PFSK-1 (cell line): ENCODE measurements around the gene UMOD.
A peak's percentile ranks its signal among the peaks of the same experiment; 100 is the strongest.

ENCODE experiments used
- FOXP2 ChIP-seq: optimal IDR thresholded peaks from 2 replicates; pipeline ENCODE3; 2011; ENCODE audit warnings: borderline replicate concordance, control low read depth, inconsistent platforms; ENCODE audit not compliant: insufficient read depth; ENCODE audit errors: extremely low read length, extremely low read depth
- POLR2AphosphoS5 ChIP-seq: IDR thresholded peaks from 2 replicates; pipeline ENCODE4 v1.6.1; 2012; ENCODE audit warnings: low read depth, mild to moderate bottlenecking, control low read depth, low read length, moderate library complexity
- REST ChIP-seq, 2 experiments: IDR thresholded peaks; 2 replicates each; pipeline versions ENCODE4 v1.6.1 to v1.8.0; 2011 to 2012; ENCODE audit warnings: low read depth in 2 of 2, low read length in 2 of 2, control low read depth in 1 of 2, inconsistent platforms in 1 of 2, mild to moderate bottlenecking in 1 of 2, moderate library complexity in 1 of 2; ENCODE audit not compliant: insufficient read depth in 1 of 2
- SIN3A ChIP-seq: IDR thresholded peaks from 2 replicates; pipeline ENCODE4 v1.6.1; 2012; ENCODE audit warnings: mild to moderate bottlenecking, low read length, moderate library complexity, borderline replicate concordance; ENCODE audit not compliant: insufficient read depth
- TAF1 ChIP-seq: IDR thresholded peaks from 2 replicates; pipeline ENCODE4 v1.6.1; 2012; ENCODE audit warnings: low read length, control low read depth, borderline replicate concordance; ENCODE audit not compliant: insufficient read depth

The UMOD gene

GRCh38 chr16:20302389-20302788, 50.1 kb downstream of the UMOD start:
- TF ChIP-seq SIN3A (no peak), REST (IDR thresholded peaks at IDR 0.05; ENCODE audit: insufficient read depth in 1 of 2, low read depth in 2 of 2, low read length in 2 of 2) (no peak), TAF1 (no peak), POLR2AphosphoS5 (no peak), FOXP2 (no peak)

DNA sequence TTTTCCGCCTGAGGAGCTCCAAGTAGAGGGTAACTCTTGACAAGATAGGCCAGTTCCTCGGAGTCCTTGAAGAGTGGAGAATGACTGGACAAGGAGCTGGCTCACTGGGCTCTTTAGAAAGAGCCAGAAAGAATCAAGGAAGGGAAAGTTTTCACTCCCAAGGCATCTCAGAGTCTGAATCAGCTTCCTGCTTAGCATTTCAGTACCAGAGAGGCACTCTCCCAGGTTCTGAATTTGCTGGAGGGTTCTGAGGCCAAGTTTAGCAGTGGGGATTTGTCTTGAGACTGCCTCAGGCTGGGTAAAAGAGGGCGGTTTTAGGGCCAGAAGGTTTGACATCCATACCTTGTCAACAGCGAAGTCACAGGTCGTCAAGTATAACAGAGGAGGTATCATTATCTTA, 50.7 kb downstream of the UMOD start:
- TF ChIP-seq TAF1 (no peak), REST (IDR thresholded peaks at IDR 0.05; ENCODE audit: insufficient read depth in 1 of 2, low read depth in 2 of 2, low read length in 2 of 2) (peak in 1 of 2 experiments; percentile 78; a peak in 2 of 4 replicates)

- TF ChIP-seq FOXP2 (no peak), POLR2AphosphoS5 (no peak), SIN3A (no peak), REST (IDR thresholded peaks at IDR 0.05; ENCODE audit: insufficient read depth in 1 of 2, low read depth in 2 of 2, low read length in 2 of 2) (no peak), TAF1 (no peak)
These were observed 52.0 kb downstream of the UMOD start for GRCh38 chr16:20300312-20301097.

DNA sequence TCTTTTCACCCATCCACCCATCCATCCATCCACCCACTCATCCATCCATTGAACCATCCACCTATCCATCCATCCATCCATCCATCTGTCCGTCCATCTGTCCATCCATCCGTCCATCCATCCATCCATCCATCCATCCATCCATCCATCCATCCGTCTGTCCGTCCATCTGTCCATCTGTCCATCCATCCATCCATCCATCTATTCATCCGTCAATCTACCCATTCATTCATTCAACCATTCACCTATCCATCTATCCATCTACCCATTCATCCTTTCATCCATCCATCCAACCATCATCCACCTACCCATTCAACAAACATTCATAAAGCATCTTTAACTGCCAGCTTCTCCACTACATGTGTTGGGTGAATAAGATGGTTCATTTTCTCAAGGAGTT, 54.1 kb downstream of the UMOD start:
- TF ChIP-seq SIN3A, result no peak
- TF ChIP-seq REST (IDR thresholded peaks at IDR 0.05; ENCODE audit: insufficient read depth in 1 of 2, low read depth in 2 of 2, low read length in 2 of 2), result no peak
- TF ChIP-seq FOXP2, result no peak
- TF ChIP-seq TAF1, result no peak
- no peak for TF ChIP-seq POLR2AphosphoS5
